Nucleus accumbens (tissue), 56 donors: Measurements from ENCODE around the gene VWA5B1.

Experiments
- DNase-seq, 56 donors: peaks; one replicate each; lab custom pipeline; 2025; lab: John Stamatoyannopoulos, UW

VWA5B1 gene

GRCh38 chr1:20319456-20320220, 29.0 kb downstream of the VWA5B1 start:
- no peak for DNase-seq

GRCh38 chr1:20320704-20321103, 30.0 kb downstream of the VWA5B1 start:
- DNase-seq = peak in 3 of 56 donors; percentile 13 to 16 (median 14)

- DNase-seq = no peak
Observed at GRCh38 chr1:20321573-20321972, 30.9 kb downstream of the VWA5B1 start.

GRCh38 chr1:20322081-20322824, 31.6 kb downstream of the VWA5B1 start:
- no peak for DNase-seq

GRCh38 chr1:20322825-20323612, 32.3 kb downstream of the VWA5B1 start:
- DNase-seq = no peak

GRCh38 chr1:20323613-20323920, 32.9 kb downstream of the VWA5B1 start:
- no peak for DNase-seq

GRCh38 chr1:20324704-20325406, 34.2 kb downstream of the VWA5B1 start:
- DNase-seq = no peak

- no peak for DNase-seq
Observed at GRCh38 chr1:20325407-20325843, 34.8 kb downstream of the VWA5B1 start.

GRCh38 chr1:20325844-20326420, 35.3 kb downstream of the VWA5B1 start:
- DNase-seq = peak in 2 of 56 donors; percentile 14 to 16

GRCh38 chr1:20327467-20327866, 36.8 kb downstream of the VWA5B1 start:
- no peak for DNase-seq

GRCh38 chr1:20328201-20328600, 37.5 kb downstream of the VWA5B1 start:
- no peak for DNase-seq

GRCh38 chr1:20329793-20330542, 39.3 kb downstream of the VWA5B1 start:
- DNase-seq = no peak

- DNase-seq = no peak
Observed at GRCh38 chr1:20334103-20334502, 43.4 kb downstream of the VWA5B1 start.

GRCh38 chr1:20336105-20336605, 45.5 kb downstream of the VWA5B1 start:
- no peak for DNase-seq

- no peak for DNase-seq
Observed at GRCh38 chr1:20337581-20337980, 46.9 kb downstream of the VWA5B1 start.

- DNase-seq = peak in 5 of 56 donors; percentile 6 to 39 (median 21)
Observed at GRCh38 chr1:20339811-20340457, 49.3 kb downstream of the VWA5B1 start.

- no peak for DNase-seq
Observed at GRCh38 chr1:20342294-20343148, 51.8 kb downstream of the VWA5B1 start.
